Measurements from ENCODE around the gene PNCK.
"Not testable (repeated sequence)": the region's sequence is repeated elsewhere in the genome, so short reads cannot be mapped to it uniquely, and the experiment has no call there.

The PNCK gene

GRCh38 chrX:153693216-153694086 is 19.8 kb upstream of the PNCK start:
- DNase-seq, result no peak
- no peak for TF ChIP-seq GATA1 (IDR thresholded peaks at IDR 0.05; ENCODE audit: low read depth, low read length)
- TF ChIP-seq POLR2A (IDR thresholded peaks at IDR 0.05; ENCODE audit: low read length), result no peak

GRCh38 chrX:153692611-153693156 is 19.1 kb upstream of the PNCK start:
- no peak for DNase-seq
- TF ChIP-seq GATA1 (IDR thresholded peaks at IDR 0.05; ENCODE audit: low read depth, low read length), result no peak
- TF ChIP-seq POLR2A (IDR thresholded peaks at IDR 0.05; ENCODE audit: low read length), result no peak

- no peak for DNase-seq
- TF ChIP-seq GATA1 (IDR thresholded peaks at IDR 0.05; ENCODE audit: low read depth, low read length), result no peak
- TF ChIP-seq POLR2A (IDR thresholded peaks at IDR 0.05; ENCODE audit: low read length), result no peak
Measured at GRCh38 chrX:153692003-153692402, 18.4 kb upstream of the PNCK start.

GRCh38 chrX:153691032-153691827 is 17.6 kb upstream of the PNCK start:
- DNase-seq, result not testable (repeated sequence)

GRCh38 chrX:153690466-153690865 is 16.9 kb upstream of the PNCK start:
- TF ChIP-seq GATA1 (IDR thresholded peaks at IDR 0.05; ENCODE audit: low read depth, low read length) (no peak), POLR2A (IDR thresholded peaks at IDR 0.05; ENCODE audit: low read length) (no peak)

GRCh38 chrX:153689654-153690465 is 16.2 kb upstream of the PNCK start:
- peak; percentile 84 to 89 for DNase-seq
- TF ChIP-seq POLR2A (IDR thresholded peaks at IDR 0.05; ENCODE audit: low read length) (peak; percentile 58), GATA1 (IDR thresholded peaks at IDR 0.05; ENCODE audit: low read depth, low read length) (no peak)

More at GRCh38 chrX:153690466-153690865, 16.9 kb upstream of the PNCK start:
- DNase-seq, result no peak

GRCh38 chrX:153688911-153689590 is 15.4 kb upstream of the PNCK start:
- peak; percentile 54 to 64 for DNase-seq
- no peak for TF ChIP-seq POLR2A (IDR thresholded peaks at IDR 0.05; ENCODE audit: low read length)
- TF ChIP-seq GATA1 (IDR thresholded peaks at IDR 0.05; ENCODE audit: low read depth, low read length), result no peak

- DNase-seq, result peak; percentile 45 to 64
- TF ChIP-seq GATA1 (IDR thresholded peaks at IDR 0.05; ENCODE audit: low read depth, low read length) (no peak), POLR2A (IDR thresholded peaks at IDR 0.05; ENCODE audit: low read length) (no peak)
Measured at GRCh38 chrX:153688506-153688905, 14.9 kb upstream of the PNCK start.

- no peak for TF ChIP-seq POLR2A (IDR thresholded peaks at IDR 0.05; ENCODE audit: low read length)
- no peak for TF ChIP-seq GATA1 (IDR thresholded peaks at IDR 0.05; ENCODE audit: low read depth, low read length)
- DNase-seq, result peak; percentile 48 to 65
Measured at GRCh38 chrX:153688071-153688470, 14.5 kb upstream of the PNCK start.

GRCh38 chrX:153687121-153688039 is 13.8 kb upstream of the PNCK start, which contains the start of gene SLC6A8:
Gene SLC6A8 (plus strand): TSS chrX:153687926. CDS start chrX:153688575, 649 bp downstream.
- peak; percentile 77 to 88 for DNase-seq
- TF ChIP-seq GATA1 (IDR thresholded peaks at IDR 0.05; ENCODE audit: low read depth, low read length), result no peak
- TF ChIP-seq POLR2A (IDR thresholded peaks at IDR 0.05; ENCODE audit: low read length), result no peak

GRCh38 chrX:153686711-153687110 is 13.1 kb upstream of the PNCK start:
- no peak for TF ChIP-seq POLR2A (IDR thresholded peaks at IDR 0.05; ENCODE audit: low read length)
- TF ChIP-seq GATA1 (IDR thresholded peaks at IDR 0.05; ENCODE audit: low read depth, low read length), result no peak
- no peak for DNase-seq

Data from erythroblast (primary cell).